GM12874 (cell line): ENCODE measurements around the gene ITSN2.
A peak's percentile ranks its signal among the peaks of the same experiment; 100 is the strongest.

Source experiments
- CTCF ChIP-seq: IDR thresholded peaks from 2 replicates; pipeline ENCODE4 v1.5.1; 2011; ENCODE audit warnings: low read depth, mild to moderate bottlenecking, control low read depth, low read length, moderate library complexity; ENCODE audit not compliant: insufficient read depth

ITSN2 gene

GRCh38 chr2:24174851-24175277, 185.5 kb downstream of the ITSN2 start, which contains the start of gene FAM228A:
FAM228A (plus strand) TSS chr2:24175053; CDS start chr2:24175481, 428 bp downstream.
- no peak for TF ChIP-seq CTCF

GRCh38 chr2:24169023-24169422, 191.3 kb downstream of the ITSN2 start:
- no peak for TF ChIP-seq CTCF

- peak; percentile 87 for TF ChIP-seq CTCF
Measured at GRCh38 chr2:24164416-24164973, 195.8 kb downstream of the ITSN2 start.

- no peak for TF ChIP-seq CTCF
Measured at GRCh38 chr2:24163601-24164000, 196.7 kb downstream of the ITSN2 start.

GRCh38 chr2:24163186-24163585, 197.2 kb downstream of the ITSN2 start:
- no peak for TF ChIP-seq CTCF

GRCh38 chr2:24162494-24162893, 197.8 kb downstream of the ITSN2 start:
- TF ChIP-seq CTCF = no peak

- no peak for TF ChIP-seq CTCF
Measured at GRCh38 chr2:24160761-24161160, 199.6 kb downstream of the ITSN2 start.
